ENCODE measurements around the gene RPAP3. TPM values are rescaled to one million over a fixed set of nuclear protein-coding genes. Genes with fewer than 3 reads are reported as not detected.

RPAP3 gene
- polyA plus RNA-seq, 3 donors = 42.3 to 44.5 (median 43.5) TPM

DNA sequence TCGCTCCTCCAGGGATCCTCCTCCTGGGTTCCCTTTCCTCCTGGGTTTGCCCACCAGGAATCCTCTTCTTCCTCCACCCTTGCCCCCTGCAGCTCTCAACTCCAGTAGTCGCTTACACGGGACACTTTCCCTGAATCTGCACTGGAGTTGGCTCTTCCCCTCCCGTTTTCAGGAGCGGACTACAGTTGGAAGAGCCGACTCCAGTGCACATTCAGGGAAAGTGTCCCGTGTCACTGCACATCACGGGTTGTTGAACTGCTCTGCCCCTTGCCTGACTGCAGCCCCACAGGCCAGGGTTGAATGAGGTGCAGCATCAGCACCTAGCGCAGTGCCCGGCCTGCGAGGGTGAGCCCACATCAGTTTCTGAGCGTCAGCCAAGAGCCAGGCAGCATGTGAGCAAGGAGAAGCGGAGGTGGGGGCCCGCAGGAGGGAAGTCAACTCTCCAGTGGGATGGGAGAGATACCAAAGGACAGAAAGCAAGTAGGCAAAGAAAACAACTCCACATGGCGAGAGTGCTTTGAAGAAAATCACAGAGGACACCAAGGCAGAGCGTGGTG lies 39.7 kb upstream of the RPAP3 start:
- no peak for DNase-seq

DNA sequence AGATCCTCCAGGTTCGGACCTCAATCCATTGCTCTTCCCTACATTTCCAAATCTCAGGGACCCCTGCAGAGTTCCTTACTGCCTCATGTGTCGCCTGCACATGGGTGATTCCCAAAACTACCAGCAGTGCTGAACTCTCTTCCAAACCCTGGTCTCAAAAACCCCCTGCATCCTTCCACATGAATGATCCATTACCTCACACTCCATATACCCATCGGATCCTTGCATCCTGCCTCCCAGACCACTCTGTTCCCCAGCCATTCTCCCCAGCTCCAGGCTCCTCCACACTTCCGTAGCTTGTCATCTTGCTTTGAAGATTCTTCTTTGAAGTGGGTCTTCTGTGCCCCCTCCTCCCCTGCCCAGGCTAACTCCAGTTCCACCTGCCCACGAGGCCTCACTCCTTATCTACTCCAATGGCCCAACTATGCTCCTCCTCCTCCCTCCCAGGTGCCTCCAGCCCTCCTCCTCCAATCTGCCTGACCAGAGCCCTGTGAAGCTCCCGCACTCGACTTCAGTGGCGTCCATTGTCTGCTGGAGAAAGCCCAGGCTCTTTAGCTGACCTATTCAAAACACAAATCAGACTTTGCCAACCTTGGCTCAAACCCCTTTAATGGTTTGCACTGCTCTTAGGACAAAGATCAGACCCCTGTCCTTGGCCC lies 39.1 kb upstream of the RPAP3 start:
- no peak for DNase-seq

DNA sequence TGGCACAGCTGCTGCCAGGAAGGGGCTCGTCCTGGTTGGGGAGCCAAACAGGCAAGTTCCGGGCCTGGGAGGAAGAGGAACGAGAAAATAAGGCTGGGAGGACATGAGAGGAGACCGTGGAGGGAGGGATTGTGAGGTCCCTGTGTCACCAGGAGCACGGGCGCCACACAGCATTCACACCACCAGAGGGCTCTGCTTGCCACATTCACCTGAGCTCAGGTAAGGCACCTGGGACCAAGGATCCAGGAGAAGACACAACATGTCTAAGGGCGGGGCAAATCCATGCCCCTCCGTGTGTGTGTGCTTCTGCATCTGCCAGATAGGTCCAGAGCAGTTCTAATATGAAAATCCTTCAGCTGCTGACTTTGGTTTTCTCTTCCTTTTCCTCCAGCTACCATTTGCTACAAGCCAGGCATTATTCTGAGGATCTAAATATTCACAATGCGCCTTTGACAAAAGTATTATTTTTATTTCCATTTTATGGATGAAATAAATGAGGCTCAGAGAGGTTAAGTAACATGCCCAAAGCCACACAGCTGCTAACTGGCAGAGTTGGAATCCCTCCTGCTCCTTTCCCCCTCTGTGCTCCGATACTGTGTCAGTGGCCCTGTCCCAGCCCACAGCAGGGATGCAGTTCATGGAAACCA lies 38.3 kb upstream of the RPAP3 start:
- no peak for DNase-seq

DNA sequence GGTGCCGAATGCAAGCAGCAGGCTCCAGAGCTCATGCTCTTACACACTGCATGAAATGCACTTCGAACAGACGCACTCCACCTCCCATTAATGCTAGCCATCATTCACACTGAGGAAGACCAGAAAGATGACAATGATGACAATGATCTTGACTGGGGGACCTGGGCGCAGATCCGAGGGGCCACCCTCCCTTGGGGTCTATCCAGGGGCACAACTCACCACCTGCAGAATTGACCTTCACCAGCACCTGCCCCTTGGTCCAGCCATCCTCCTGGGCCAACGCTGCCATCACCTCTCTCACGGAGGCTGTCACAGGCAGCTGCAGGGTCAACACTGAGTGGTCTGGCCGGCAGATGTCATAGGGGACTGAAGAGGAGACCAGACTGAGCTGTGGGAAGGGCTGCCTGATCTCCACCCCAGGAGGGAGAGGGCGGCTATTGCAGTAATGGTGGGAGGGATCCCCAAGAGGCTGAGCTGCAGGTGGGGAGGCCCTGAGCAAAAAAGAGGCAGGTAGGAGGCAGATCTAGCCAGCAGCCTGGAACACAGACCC lies 37.6 kb upstream of the RPAP3 start:
- DNase-seq = no peak

DNA sequence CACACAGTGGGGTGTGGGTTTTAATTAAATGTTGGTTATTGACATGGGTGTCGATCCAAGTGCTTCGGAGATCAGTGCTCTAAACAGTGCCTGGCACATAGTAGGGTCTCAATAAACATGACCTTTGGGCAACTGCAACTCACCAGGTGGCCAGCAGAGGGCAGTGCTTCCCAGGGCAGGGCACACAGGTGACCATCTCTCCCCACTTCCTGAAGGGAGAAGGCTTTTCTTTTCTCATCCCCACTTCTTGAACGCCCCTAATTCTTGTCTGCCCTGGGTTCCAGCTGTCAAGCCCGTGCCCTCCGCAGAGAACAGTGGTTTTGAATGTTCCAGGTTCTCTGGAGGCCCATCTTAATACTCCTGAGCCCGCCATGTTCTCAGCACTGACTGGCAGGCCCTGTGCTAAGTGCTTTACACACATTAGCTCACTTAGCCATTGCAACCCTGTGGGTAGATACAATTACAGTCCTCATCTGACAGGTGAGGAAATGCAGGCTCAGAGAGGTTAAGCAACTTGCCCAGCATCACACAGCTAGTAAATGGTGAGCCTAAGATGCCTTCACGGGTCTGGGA lies 36.5 kb upstream of the RPAP3 start:
- no peak for DNase-seq

DNA sequence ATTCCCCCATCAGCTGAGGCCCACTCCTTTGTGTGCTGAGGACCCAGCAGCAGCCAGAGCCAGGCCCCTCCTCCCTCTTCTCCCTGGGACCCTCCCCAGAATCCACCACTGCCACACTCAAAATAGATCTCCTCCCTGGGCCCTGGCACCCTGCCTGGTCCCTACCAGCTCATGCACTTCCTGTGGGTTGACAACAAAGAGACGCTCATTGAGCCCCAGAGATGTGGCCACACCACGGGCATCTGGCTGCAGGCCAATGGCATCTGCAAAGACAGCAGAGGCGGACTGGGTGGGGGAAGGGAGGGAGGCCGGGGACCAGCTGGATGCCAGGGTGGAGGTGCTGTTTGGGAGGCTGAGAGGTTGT lies 35.5 kb upstream of the RPAP3 start:
- no peak for DNase-seq

DNA sequence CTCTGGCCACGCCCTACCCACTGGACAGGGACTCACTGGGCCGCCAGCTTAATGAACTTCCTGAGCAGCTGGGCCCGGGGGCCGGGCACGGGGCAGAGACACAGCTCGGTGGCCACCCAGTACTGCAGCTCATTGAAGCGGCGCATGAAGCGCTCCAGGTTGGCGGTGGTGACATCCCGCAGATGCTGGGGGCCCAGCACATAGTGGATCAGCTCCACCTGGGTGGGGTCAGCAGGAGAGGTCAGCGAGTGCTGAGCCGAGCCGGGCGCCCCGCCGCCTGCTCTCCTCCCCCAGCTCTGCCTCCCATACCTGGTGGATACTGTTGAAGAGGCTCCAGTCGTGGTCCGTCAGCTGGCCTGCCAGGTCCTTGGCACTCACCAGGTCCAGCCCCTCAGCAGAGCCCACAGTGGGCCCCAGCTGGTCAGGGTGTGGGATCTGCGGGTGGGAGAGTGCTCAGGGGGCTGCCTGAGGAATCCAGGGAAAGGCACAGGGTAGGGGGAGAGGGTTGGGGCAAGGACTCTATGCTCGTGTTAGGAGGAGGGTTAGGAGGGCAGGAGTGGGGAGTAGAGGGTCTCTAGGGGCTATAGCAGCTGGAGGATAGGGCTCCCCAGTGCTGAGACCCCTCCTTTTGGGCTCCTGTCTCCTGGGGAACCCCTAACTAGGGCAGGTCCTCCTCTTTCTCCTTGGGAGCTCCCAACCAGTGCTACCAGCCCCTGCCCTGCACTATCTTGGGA lies 34.9 kb upstream of the RPAP3 start:
- DNase-seq = no peak

DNA sequence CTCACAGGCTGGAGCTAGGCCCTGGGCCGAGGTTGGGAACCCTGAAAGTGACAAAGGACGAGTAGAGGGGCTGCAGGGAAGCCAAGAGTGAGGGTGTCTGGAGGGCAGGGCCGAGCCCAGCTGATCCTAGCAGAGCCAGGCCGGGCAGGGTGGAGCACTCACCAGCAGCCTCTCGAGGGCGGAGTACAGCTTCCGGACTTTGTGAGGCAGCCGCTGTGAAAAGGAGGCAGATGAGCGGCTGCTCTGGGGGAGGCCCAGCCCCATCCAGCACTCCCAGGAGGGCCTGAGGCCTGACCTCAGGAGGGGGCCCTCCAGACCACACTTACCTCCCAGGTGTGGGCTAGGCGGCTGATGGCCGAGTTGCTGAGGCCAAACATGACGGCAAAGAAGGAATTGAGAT lies 34.1 kb upstream of the RPAP3 start:
- no peak for DNase-seq

DNA sequence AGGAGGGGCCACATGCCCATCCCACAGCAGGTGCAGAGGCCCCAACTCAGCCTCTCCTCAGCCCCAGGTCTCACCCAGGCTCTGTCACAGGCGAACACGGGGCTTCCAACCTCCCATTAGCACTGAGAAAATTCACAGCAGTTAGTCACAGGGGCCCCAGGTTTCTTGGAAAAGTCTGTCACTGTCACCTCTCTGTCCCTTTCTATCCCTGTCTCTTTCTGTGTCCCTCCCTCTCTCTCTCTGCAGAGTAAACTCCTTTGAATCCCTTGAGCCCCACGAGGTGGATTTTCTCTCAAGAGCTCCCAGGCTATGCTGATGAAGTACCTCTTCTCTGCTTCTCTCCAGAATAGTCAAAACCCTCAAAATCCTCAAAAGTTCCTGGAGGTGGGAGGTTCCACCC lies 33.5 kb upstream of the RPAP3 start:
- DNase-seq = no peak

DNA sequence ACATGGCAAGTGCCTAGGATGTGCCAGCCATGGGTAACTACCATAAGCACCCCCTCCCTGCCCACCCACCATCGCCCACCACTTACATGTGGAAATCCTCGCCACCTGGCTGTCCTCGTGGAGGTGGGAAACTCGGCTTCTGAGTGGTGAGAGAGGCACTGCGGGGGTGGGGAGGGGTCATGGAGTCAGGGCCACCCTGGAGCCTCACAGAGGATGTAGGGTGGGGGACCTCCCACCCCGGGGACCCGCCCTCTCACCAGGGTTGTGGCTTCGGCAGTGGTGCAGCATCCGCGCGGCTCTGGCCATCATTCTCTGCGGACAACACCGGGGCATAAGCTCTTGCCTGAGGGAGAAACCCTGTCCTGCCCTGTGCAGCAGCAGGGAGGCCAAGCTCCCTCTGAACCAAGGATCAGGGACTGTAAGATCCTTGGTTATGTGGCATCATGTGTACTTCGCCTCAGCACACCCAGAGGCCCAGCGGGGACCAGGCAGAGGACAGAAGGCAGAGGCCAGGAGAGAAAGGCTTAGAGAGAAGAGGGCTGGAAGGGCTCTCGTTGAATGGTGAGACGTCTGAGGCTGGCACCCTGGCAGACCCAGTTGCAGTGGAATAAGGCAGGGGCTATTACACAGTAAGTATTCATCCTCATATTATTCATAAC lies 32.2 kb upstream of the RPAP3 start:
- DNase-seq = no peak

DNA sequence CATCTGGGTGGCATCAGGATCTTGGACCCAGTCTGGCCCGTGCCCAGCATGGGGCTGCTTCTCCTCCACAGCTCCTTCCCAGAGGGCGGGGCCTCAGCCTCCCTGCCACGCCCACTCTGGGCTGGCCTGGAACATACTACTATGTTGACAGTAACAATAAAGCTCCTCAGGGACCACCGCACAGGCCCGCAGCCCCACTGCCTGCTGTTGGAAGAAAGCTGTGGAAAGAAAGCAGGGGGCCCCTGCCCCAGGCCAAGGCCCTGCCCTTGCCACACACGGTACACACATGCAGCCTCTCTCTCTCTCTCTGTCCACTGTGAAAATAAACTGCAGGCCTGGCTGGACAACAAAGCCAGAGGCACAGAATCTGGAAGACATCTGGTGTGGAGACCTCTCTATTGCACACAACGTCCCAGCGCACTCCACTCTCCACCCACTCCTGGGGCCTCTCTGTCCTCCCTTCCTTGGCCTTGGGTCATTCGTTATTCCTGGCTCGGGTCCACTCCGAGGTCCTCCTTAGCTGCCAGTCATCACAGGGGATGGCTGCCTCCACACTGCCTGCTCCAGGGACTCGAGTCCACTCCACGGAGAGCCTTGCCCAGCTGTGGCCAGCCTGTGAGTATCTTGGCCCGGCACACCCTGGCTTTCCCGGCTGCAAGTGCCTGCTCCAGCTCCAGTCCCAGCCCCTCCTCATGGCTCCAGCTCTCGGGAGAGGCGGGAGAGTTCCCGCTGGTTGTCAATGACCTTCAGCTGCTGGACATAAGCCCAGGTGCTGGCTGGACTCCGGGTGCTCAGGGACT lies 31.2 kb upstream of the RPAP3 start:
- DNase-seq = no peak

DNA sequence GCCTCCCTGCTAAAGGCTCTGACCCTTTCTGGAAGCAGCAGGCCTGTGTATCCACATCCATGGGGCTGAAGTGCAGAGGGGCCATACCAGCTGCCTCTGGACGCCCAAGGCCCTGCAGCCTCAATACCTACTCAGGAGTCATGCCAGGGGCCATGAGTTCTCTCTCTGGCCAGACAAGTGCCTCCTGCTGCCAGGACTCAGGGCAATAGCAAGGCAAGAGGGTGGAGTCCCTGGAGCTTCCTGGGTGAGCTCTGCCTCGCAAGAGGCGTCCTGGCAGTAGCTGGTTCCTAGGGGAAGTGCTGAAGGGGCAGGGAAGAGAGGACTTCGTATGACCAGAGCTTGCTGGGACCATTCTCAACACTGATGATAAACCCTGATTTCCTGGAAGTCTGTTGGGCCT lies 30.4 kb upstream of the RPAP3 start:
- no peak for DNase-seq

DNA sequence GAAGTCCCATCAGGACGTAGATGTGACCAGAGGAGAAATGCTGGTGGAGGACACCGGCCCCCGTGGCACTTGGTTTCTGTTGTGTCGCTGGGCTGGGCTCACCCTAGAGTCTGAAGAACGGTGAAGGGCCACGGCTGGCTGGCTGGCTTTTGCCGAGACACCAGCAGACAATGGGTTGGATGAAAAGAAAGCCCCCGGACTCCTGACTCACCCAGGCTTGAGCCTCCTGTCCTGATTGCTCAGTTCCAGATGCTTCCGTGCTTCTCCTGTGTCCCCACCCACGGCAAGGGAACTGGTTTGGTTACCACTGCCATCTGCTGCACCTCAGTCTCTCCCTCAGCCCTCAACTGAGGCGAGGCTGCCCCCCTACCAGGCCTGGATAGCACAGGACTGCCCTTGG lies 29.8 kb upstream of the RPAP3 start:
- DNase-seq = no peak

DNA sequence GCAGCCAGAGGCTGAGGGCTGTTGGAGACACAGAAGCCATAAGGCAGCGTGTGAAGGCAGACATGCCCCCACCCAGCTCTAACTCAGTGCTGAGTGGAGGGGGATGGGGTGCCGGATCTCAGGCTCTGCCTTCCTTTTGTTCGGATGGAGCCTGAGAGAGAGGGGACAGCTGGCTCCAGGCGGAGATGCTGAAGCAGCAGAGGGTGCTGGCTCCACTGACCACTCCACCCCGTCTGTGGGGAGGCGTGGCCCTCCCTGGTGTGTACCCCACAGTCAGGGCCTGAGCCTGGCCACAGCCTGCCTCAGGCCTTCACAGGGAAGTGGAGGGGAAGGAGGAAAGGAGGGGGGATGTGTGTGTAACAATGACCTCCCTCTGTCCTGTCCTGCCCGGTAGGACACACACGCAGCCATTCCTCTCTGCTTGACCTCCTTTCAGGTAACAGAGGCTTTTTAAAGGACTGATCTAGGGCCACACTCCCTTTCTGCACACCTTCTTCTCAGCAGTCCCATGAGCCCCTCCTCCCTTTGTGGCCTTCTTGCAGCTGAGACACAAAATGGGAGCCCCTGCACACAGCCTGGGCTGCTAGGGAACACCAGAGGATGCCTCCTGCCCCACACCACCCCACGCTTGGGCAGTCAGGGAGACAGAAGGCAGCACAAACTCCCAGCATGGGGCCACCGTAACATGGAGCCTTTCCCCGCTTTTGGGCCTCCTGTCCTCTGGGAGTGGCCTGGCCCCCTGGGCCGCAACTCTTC lies 29.1 kb upstream of the RPAP3 start:
- no peak for DNase-seq

DNA sequence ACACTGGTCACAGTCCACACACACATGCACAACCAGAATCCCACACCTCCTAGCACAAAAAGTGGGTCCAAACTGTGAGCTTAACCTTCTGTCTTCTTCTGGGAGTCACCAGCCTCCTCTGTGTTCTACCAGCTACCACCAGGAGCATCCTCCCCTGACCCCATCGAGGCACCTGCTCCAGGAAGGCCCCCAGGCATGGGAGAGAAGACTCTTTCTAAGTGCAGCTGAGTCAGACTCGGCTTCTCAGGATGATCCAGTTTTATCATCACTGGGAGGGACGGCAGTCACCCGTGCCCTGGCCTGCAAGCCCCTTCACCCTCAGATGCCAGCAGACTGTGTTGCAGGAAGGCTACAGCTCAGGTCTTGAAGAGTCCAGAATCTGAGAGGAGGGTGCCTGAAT lies 27.3 kb upstream of the RPAP3 start:
- no peak for DNase-seq

DNA sequence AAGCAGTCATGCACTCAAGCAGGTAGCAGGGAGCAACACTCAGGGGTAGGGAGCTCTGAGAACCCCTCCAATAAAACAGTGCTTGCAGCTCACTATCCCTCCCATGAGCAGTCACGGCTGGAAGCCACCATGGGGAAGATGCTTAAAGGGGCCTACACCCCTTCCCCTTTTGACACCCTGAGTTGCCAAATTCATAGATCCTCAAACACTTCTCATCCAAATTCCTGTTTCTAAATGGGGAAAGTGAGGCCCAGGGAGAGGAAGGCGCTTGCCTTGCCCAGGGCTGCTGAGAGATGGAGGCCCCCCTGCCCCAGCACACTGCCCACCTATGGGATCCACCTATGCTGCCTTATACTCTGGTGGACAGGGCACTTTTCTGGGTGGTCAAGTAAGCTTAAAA lies 26.7 kb upstream of the RPAP3 start:
- DNase-seq = no peak

DNA sequence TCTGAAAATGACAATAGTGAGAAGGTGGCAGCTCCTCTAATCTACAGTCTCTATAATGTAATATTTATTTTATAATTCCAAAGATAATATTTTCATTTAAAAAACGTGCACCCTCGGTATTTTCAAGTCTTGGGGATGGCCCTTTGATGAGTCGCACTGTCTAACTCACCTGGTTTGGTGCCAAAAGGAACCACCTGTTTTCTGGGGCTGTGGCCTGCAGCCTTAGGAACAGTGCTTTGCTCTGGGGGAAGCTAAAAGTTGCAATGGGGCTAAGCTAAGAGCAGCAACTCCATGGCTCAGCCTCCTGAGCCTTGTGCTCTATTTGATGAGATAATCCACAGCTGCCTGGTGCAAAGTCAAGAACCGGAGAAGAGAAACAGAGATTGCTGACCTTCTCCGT lies 25.9 kb upstream of the RPAP3 start:
- no peak for DNase-seq

DNA sequence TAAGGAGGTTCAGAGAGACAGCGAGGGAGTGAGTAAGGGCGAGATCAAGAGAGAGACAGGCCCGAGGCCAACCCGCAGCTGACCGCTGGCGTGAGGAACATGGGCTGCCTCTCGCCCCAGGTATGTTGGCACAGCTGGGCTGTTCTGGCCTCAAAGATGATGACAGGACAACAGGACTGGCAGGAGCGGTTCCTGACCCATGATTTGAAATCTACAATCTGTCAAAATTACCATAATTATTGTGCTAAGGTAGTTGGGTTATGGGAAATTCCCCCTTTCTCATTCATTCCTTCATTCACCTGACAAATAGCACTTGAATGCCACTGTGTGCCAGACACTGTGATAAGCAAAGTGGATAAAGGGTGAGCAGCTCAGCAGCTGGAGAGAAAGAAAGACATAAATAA lies 24.5 kb upstream of the RPAP3 start:
- DNase-seq = no peak

DNA sequence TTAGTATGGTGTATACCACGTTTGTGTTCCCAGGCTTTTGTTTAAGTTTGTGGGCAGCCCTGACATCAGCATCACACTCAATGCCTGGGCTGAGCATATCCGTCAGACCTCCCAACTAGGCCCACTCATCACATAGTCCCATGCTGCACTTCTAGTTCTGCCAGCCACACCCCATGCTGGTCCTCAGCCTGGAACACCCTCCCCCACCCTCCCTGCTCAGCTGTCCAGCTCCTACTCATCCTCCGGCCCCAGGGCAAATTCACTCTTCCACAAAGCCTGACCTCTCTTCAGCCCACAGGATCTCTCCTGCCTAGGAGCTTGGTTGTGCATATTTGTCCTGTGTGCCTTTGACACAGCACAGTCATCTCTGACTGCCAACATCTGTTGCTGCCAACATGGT lies 23.4 kb upstream of the RPAP3 start:
- DNase-seq = no peak

DNA sequence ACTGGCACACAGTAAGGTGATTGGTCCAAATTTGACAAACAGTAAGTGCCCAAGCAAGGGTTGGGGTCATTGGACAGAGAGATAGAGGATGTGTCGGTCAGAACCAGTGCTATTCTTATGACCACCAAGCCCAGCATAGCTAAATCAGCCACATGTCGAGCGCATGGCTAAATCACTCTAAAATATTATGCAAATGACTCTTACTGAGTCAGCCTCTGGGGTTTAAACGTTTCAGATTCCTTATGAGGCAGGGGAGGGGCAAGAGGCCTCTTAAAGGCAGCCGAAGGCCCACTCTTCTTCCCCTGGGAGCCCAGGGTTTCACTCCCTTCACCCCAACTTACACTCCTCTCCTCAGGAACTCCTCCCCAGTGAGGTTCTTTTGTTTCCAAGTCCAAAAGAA lies 20.1 kb upstream of the RPAP3 start:
- no peak for DNase-seq

Measured in renal pelvis (tissue), 4 donors.